IMR-90 (cell line): ENCODE results near the gene KCNMB1. TPM values are rescaled to one million over a fixed set of nuclear protein-coding genes. Genes with fewer than 3 reads are reported as not detected.

ENCODE experiments used
- ATAC-seq: fragments of 200-7000 bp; cut with Tn5 transposase; 2 replicates; pipeline ENCODE4 v1.9.1; 2020; ENCODE audit warnings: low read depth, mild to moderate bottlenecking, moderate library complexity
- BruUV-seq: library from RNA; stranded (reverse); fragments of 400-500 nt; replicated peaks from 2 replicates; lab custom pipeline; 2021; lab: Mats Ljungman, UMichigan
- CTCF ChIA-PET: fragments of 300-600 bp; formaldehyde crosslinking; extraction: SDS; loops from one replicate; lab custom pipeline; 2021; ENCODE audit warnings: antibody characterized with exemption; lab: Yijun Ruan, JAX
- POLR2A ChIA-PET: fragments of 300-600 bp; sonication (Branson Sonifier 250); formaldehyde crosslinking; loops from one replicate; lab custom pipeline; 2022; ENCODE audit warnings: antibody characterized with exemption; ENCODE audit not compliant: unreplicated experiment; lab: Charles Lee
- DNase-seq: peaks from one replicate; pipeline ENCODE4 v3.0.0; 2013
- H2AFZ ChIP-seq: replicated peaks from 2 replicates; pipeline ENCODE3; 2013; ENCODE audit warnings: low read length, mild to moderate bottlenecking; ENCODE audit not compliant: poor library complexity
- H2AK5ac ChIP-seq: 2 replicates; pipeline ENCODE4 v1.6.1; 2013; ENCODE audit warnings: low read depth, low read length, inconsistent platforms
- H2AK9ac ChIP-seq: replicated peaks from 2 replicates; pipeline ENCODE3; 2013; ENCODE audit warnings: mild to moderate bottlenecking, low read depth, low read length, moderate library complexity; ENCODE audit not compliant: poor library complexity
- H2BK120ac ChIP-seq: 2 replicates; pipeline ENCODE4 v1.6.1; 2013; ENCODE audit warnings: low read depth, low read length, inconsistent platforms
- H2BK15ac ChIP-seq: 3 replicates; pipeline ENCODE4 v1.6.1; 2013; ENCODE audit warnings: low read depth, low read length, inconsistent platforms
- H2BK20ac ChIP-seq: 2 replicates; pipeline ENCODE4 v1.6.1; 2013; ENCODE audit warnings: low read depth, mild to moderate bottlenecking, inconsistent platforms, low read length, moderate library complexity
- H2BK5ac ChIP-seq: 2 replicates; pipeline ENCODE4 v1.6.1; 2013; ENCODE audit warnings: mild to moderate bottlenecking, low read depth, low read length, inconsistent platforms; ENCODE audit not compliant: poor library complexity, severe bottlenecking
- H3K14ac ChIP-seq: replicated peaks from 2 replicates; pipeline ENCODE4 v1.6.1; 2013; ENCODE audit warnings: low read depth, low read length, inconsistent platforms
- H3K18ac ChIP-seq: 2 replicates; pipeline ENCODE4 v1.6.1; 2013; ENCODE audit warnings: low read depth, low read length, control low read depth
- H3K23ac ChIP-seq: 2 replicates; pipeline ENCODE4 v1.6.1; 2013; ENCODE audit warnings: low read depth, low read length, inconsistent platforms
- H3K27ac ChIP-seq: 2 replicates; pipeline ENCODE4 v1.5.1; 2013; ENCODE audit warnings: mild to moderate bottlenecking, control low read depth, low read length; ENCODE audit not compliant: insufficient read depth
- H3K27me3 ChIP-seq: 2 replicates; pipeline ENCODE4 v1.6.1; 2013; ENCODE audit warnings: low read length; ENCODE audit not compliant: control insufficient read depth, insufficient read depth
- H3K36me3 ChIP-seq: 2 replicates; pipeline ENCODE4 v1.6.1; 2013; ENCODE audit warnings: low read length, mixed read lengths; ENCODE audit not compliant: control insufficient read depth, insufficient read depth
- H3K4ac ChIP-seq: 2 replicates; pipeline ENCODE4 v1.6.1; 2013; ENCODE audit warnings: low read depth, low read length, inconsistent platforms
- H3K4me1 ChIP-seq: 2 replicates; pipeline ENCODE4 v1.6.1; 2013; ENCODE audit warnings: low read length, mixed read lengths; ENCODE audit not compliant: control insufficient read depth, insufficient read depth
- H3K4me2 ChIP-seq: 2 replicates; pipeline ENCODE4 v1.6.1; 2013; ENCODE audit warnings: low read depth, mild to moderate bottlenecking, control low read depth, low read length, moderate library complexity
- H3K4me3 ChIP-seq: 2 replicates; pipeline ENCODE4 v1.5.1; 2013; ENCODE audit warnings: low read depth, mild to moderate bottlenecking, control low read depth, low read length, moderate library complexity; ENCODE audit not compliant: insufficient read depth
- H3K56ac ChIP-seq: 2 replicates; pipeline ENCODE4 v1.6.1; 2013; ENCODE audit warnings: low read length, inconsistent platforms; ENCODE audit not compliant: insufficient read depth; ENCODE audit errors: extremely low read depth
- H3K79me1 ChIP-seq, 2 experiments: 2 replicates each; pipeline ENCODE4 v1.6.1; 2013; ENCODE audit warnings: low read length in 2 of 2, inconsistent platforms in 1 of 2, low read depth in 1 of 2
- H3K9ac ChIP-seq: 2 replicates; pipeline ENCODE4 v1.6.1; 2013; ENCODE audit warnings: low read depth, low read length, control low read depth
- H3K9me1 ChIP-seq: 2 replicates; pipeline ENCODE4 v1.6.1; 2013; ENCODE audit warnings: low read length, inconsistent platforms; ENCODE audit not compliant: insufficient read depth
- H3K9me3 ChIP-seq: 2 replicates; pipeline ENCODE4 v1.6.1; 2013; ENCODE audit warnings: low read length; ENCODE audit not compliant: control insufficient read depth, insufficient read depth
- H4K20me1 ChIP-seq: 2 replicates; pipeline ENCODE4 v1.6.1; 2013; ENCODE audit warnings: low read length, inconsistent platforms; ENCODE audit not compliant: insufficient read depth
- H4K5ac ChIP-seq: 2 replicates; pipeline ENCODE4 v1.6.1; 2013; ENCODE audit warnings: mild to moderate bottlenecking, low read depth, low read length, control low read depth
- H4K8ac ChIP-seq, 2 experiments: 2 replicates each; pipeline ENCODE4 v1.6.1; 2013; ENCODE audit warnings: low read depth in 2 of 2, low read length in 2 of 2, control low read depth in 1 of 2, inconsistent platforms in 1 of 2
- H4K91ac ChIP-seq: 2 replicates; pipeline ENCODE4 v1.6.1; 2013; ENCODE audit warnings: low read depth, low read length, inconsistent platforms; ENCODE audit not compliant: insufficient read depth
- BHLHE40 ChIP-seq: fragments of 150-350 bp; IDR thresholded peaks from 2 replicates; pipeline ENCODE4 v1.6.1; 2016; ENCODE audit warnings: mild to moderate bottlenecking, low read depth, low read length
- CHD1 ChIP-seq: IDR thresholded peaks from 2 replicates; pipeline ENCODE4 v1.6.1; 2012; ENCODE audit warnings: low read depth, low read length, improper control_type of control experiment
- MAFK ChIP-seq: IDR thresholded peaks from 2 replicates; pipeline ENCODE4 v1.6.1; 2012; ENCODE audit warnings: low read depth, low read length, improper control_type of control experiment
- MAZ ChIP-seq: IDR thresholded peaks from 2 replicates; pipeline ENCODE4 v1.6.1; 2012; ENCODE audit warnings: low read depth, mild to moderate bottlenecking, low read length, improper control_type of control experiment, moderate library complexity, borderline replicate concordance
- NFE2L2 ChIP-seq: fragments of 150-350 bp; IDR thresholded peaks from 2 replicates; pipeline ENCODE4 v1.6.1; 2016; ENCODE audit warnings: low read depth, mild to moderate bottlenecking, low read length
- RCOR1 ChIP-seq: IDR thresholded peaks from 2 replicates; pipeline ENCODE4 v1.6.1; 2012; ENCODE audit warnings: mild to moderate bottlenecking, low read length, improper control_type of control experiment; ENCODE audit not compliant: insufficient replicate concordance
- RFX5 ChIP-seq: IDR thresholded peaks from 2 replicates; pipeline ENCODE4 v1.8.0; 2012; ENCODE audit warnings: low read depth, mild to moderate bottlenecking, low read length, moderate library complexity
- USF2 ChIP-seq: fragments of 150-350 bp; IDR thresholded peaks from 2 replicates; pipeline ENCODE4 v1.6.1; 2017; ENCODE audit warnings: mild to moderate bottlenecking, antibody characterized with exemption, low read length, low read depth
- WGBS, 2 experiments: methylation state at CpG; one replicate each; pipeline versions ENCODE4 v1.1.5 to v1.1.7; 2013; ENCODE audit warnings: missing lambda C conversion rate in 2 of 2; ENCODE audit not compliant: insufficient read length in 1 of 2; ENCODE audit errors: extremely low coverage in 2 of 2; 5-methylcytosine and 5-hydroxymethylcytosine counted together
- dilution Hi-C: fragments of 300-500 bp; cut with HindIII; formaldehyde crosslinking; loops from one replicate; pipeline ENCODE4 v1.14.3; 2018; ENCODE audit warnings: low sequenced_read_pairs; ENCODE audit not compliant: unreplicated experiment
- in situ Hi-C: fragments of 300-500 bp; cut with MboI; formaldehyde crosslinking; loops from 3 replicates; pipeline ENCODE4 v1.14.3; 2019; ENCODE audit warnings: low sequenced_read_pairs, inconsistent platforms, mixed read lengths
- intact Hi-C: fragments of 100-400 bp; cut with micrococcal nuclease; formaldehyde crosslinking; loops from 2 replicates; pipeline ENCODE4 v1.10.0; 2022
- polyA plus RNA-seq, 3 experiments: library from polyadenylated mRNA; depleted of rRNA; stranded (reverse); fragments of >200 nt; gene quantifications; 2 replicates each; pipeline ENCODE4 v1.2.3, GENCODE V29; 2012; ENCODE audit warnings: low replicate concordance in 1 of 3
- total RNA-seq: library from RNA; depleted of rRNA; stranded (reverse); fragments of >200 nt; gene quantifications from 2 replicates; pipeline ENCODE4 v1.2.3, GENCODE V29; 2012

KCNMB1 gene
- total and polyA plus RNA-seq, 2 of the 4 experiments (the other 2 are of a cell fraction), result not detected

- H3K4me2 ChIP-seq, result no peak overlapping the region
- no TSS peak for BruUV-seq
- no peak overlapping the region for H4K5ac ChIP-seq
- in situ Hi-C loops, result no loop called here
- dilution Hi-C loops, result no loop called here
- H3K27me3 ChIP-seq, result peaks cover 3% of the 10 kb centered on the region; the same call in 1 of the 2 replicates
- no peaks in the 10 kb centered on the region for H3K4me1 ChIP-seq
- no peak overlapping the region for H3K4me3 ChIP-seq
- H3K23ac ChIP-seq, result no peak overlapping the region
- no peaks in the 10 kb centered on the region for H3K36me3 ChIP-seq
- H4K91ac ChIP-seq, result no peak overlapping the region
- DNase-seq (no peak), ATAC-seq (no peak)
- H2BK5ac ChIP-seq, result no peak overlapping the region
- no peak overlapping the region for H2BK15ac ChIP-seq
- no peak overlapping the region for H3K18ac ChIP-seq
- H3K9me1 ChIP-seq, result no peaks in the 10 kb centered on the region
- WGBS, 2 experiments, result 29% methylated on average over 5 of the region's 18 CpGs; no CpG with 5 or more reads in 1 of the 2 experiments
- no peak overlapping the region for H3K4ac ChIP-seq
- H3K14ac ChIP-seq, result no peak overlapping the region
- H2BK120ac ChIP-seq, result no peak overlapping the region
- H2AK9ac ChIP-seq, result no peak overlapping the region
- no peak overlapping the region for H3K9ac ChIP-seq
- H4K8ac ChIP-seq, result no peak overlapping the region
- H3K27ac ChIP-seq, result no peak overlapping the region
- H4K20me1 ChIP-seq, result no peaks in the 10 kb centered on the region
- no peaks in the 10 kb centered on the region for H3K9me3 ChIP-seq
- POLR2A ChIA-PET, result no interaction called here
- H2AK5ac ChIP-seq, result no peak overlapping the region
- no peaks in the 10 kb centered on the region for H3K79me1 ChIP-seq
- no peak overlapping the region for H3K56ac ChIP-seq
- no peak for TF ChIP-seq USF2
- TF ChIP-seq BHLHE40, result no peak
- no peak for TF ChIP-seq MAFK
- TF ChIP-seq NFE2L2, result no peak
- no peak for TF ChIP-seq MAZ
- TF ChIP-seq RCOR1, result no peak
- no peak for TF ChIP-seq CHD1
- no peak for TF ChIP-seq RFX5
- CTCF ChIA-PET, result no interaction called here
- H2AFZ ChIP-seq, result no peak overlapping the region
- no peak overlapping the region for H2BK20ac ChIP-seq
- intact Hi-C loops, result no loop called here
Observed at GRCh38 chr5:170353011-170353761, 36.0 kb downstream of the KCNMB1 start.
